C4-2B (cell line): ENCODE measurements around the gene SIK3.

Experiments
- ZFX ChIP-seq: fragments of 450-650 bp; IDR thresholded peaks from 2 replicates; pipeline ENCODE4 v1.6.1; 2017
- TF ChIP-seq, protein P1 (sequence below): fragments of 450-650 bp; conservative IDR thresholded peaks from 2 replicates; pipeline ENCODE4 v1.5.1; 2017; ENCODE audit warnings: mild to moderate bottlenecking

DNA sequence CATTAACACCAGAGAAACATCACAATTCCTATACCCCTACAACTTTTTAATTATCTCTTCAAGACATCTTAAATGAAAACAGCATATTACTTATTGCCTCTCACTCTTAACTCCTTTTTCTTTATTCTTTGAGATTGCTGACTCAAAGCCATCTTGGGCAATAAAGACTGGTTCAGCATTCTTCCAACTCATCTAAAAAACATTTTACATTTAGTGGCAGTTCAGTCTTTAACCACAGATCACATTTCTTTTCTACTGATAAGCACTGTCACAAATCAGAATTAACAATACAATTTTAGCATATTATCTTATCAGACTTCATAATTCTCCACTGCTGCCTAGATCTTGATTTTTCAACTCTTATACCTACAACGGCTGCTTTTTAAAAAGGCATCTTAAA, 34.0 kb downstream of the SIK3 start:
- TF ChIP-seq, protein P1, sequence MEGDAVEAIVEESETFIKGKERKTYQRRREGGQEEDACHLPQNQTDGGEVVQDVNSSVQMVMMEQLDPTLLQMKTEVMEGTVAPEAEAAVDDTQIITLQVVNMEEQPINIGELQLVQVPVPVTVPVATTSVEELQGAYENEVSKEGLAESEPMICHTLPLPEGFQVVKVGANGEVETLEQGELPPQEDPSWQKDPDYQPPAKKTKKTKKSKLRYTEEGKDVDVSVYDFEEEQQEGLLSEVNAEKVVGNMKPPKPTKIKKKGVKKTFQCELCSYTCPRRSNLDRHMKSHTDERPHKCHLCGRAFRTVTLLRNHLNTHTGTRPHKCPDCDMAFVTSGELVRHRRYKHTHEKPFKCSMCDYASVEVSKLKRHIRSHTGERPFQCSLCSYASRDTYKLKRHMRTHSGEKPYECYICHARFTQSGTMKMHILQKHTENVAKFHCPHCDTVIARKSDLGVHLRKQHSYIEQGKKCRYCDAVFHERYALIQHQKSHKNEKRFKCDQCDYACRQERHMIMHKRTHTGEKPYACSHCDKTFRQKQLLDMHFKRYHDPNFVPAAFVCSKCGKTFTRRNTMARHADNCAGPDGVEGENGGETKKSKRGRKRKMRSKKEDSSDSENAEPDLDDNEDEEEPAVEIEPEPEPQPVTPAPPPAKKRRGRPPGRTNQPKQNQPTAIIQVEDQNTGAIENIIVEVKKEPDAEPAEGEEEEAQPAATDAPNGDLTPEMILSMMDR, result no peak
- TF ChIP-seq ZFX, result no peak
